HUES64 (cell line): Measurements from ENCODE around the gene DCAF17.

Source experiments
- H3K27ac ChIP-seq: 2 replicates; pipeline ENCODE4 v1.7.0; 2013; ENCODE audit warnings: low read depth, low read length, inconsistent platforms
- H3K27me3 ChIP-seq: 2 replicates; pipeline ENCODE4 v1.6.1; 2013; ENCODE audit warnings: mild to moderate bottlenecking, low read length; ENCODE audit not compliant: insufficient read depth
- H3K36me3 ChIP-seq: 2 replicates; pipeline ENCODE4 v1.6.1; 2013; ENCODE audit warnings: mild to moderate bottlenecking, low read length; ENCODE audit not compliant: insufficient read depth
- H3K4me1 ChIP-seq: 2 replicates; pipeline ENCODE4 v1.6.1; 2013; ENCODE audit warnings: mild to moderate bottlenecking, low read length, moderate library complexity; ENCODE audit not compliant: insufficient read depth
- H3K4me3 ChIP-seq: 2 replicates; pipeline ENCODE4 v1.5.1; 2013; ENCODE audit warnings: mild to moderate bottlenecking, low read length, moderate library complexity
- H3K9ac ChIP-seq: 2 replicates; pipeline ENCODE4 v1.6.1; 2013; ENCODE audit warnings: mild to moderate bottlenecking, low read depth, low read length
- H3K9me3 ChIP-seq: 2 replicates; pipeline ENCODE4 v1.6.1; 2013; ENCODE audit warnings: low read depth, low read length; ENCODE audit not compliant: insufficient read depth
- WGBS: fragments of 150-250, 120-280 bp; methylation state at CpG from one replicate; pipeline ENCODE4 v1.1.7; 2013; ENCODE audit warnings: missing lambda C conversion rate; 5-methylcytosine and 5-hydroxymethylcytosine counted together

DCAF17 gene

GRCh38 chr2:171459498-171459897, 25.5 kb downstream of the DCAF17 start:
- H3K4me3 ChIP-seq, result no peak overlapping the region
- no peak overlapping the region for H3K27ac ChIP-seq
- peaks cover 67% of the 10 kb centered on the region for H3K36me3 ChIP-seq
- H3K4me1 ChIP-seq, result no peaks in the 10 kb centered on the region
- H3K27me3 ChIP-seq, result no peaks in the 10 kb centered on the region
- no peaks in the 10 kb centered on the region for H3K9me3 ChIP-seq
- H3K9ac ChIP-seq, result no peak overlapping the region

GRCh38 chr2:171460537-171460936, 26.5 kb downstream of the DCAF17 start:
- H3K36me3 ChIP-seq, result peaks cover 59% of the 10 kb centered on the region
- no peak overlapping the region for H3K4me3 ChIP-seq
- 96% methylated on average over 1 of the region's 1 CpG for WGBS
- H3K9me3 ChIP-seq, result no peaks in the 10 kb centered on the region
- no peak overlapping the region for H3K27ac ChIP-seq
- H3K27me3 ChIP-seq, result no peaks in the 10 kb centered on the region
- H3K9ac ChIP-seq, result no peak overlapping the region
- no peaks in the 10 kb centered on the region for H3K4me1 ChIP-seq

GRCh38 chr2:171469176-171469575, 35.1 kb downstream of the DCAF17 start:
- Histone ChIP-seq H3K4me1 (no peaks in the 10 kb centered on the region), H3K9ac (no peak overlapping the region), H3K4me3 (no peak overlapping the region), H3K27me3 (no peaks in the 10 kb centered on the region), H3K9me3 (no peaks in the 10 kb centered on the region), H3K36me3 (peaks cover 68% of the 10 kb centered on the region), H3K27ac (no peak overlapping the region)
- WGBS, result 92% methylated on average over 3 of the region's 4 CpGs

GRCh38 chr2:171470129-171470528, 36.1 kb downstream of the DCAF17 start:
- H3K27me3 ChIP-seq, result no peaks in the 10 kb centered on the region
- no peaks in the 10 kb centered on the region for H3K4me1 ChIP-seq
- H3K4me3 ChIP-seq, result no peak overlapping the region
- H3K9me3 ChIP-seq, result no peaks in the 10 kb centered on the region
- 83% methylated on average over 5 of the region's 5 CpGs for WGBS
- no peak overlapping the region for H3K9ac ChIP-seq
- peaks cover 74% of the 10 kb centered on the region for H3K36me3 ChIP-seq
- H3K27ac ChIP-seq, result no peak overlapping the region

- peaks cover 93% of the 10 kb centered on the region for H3K36me3 ChIP-seq
- no peak overlapping the region for H3K27ac ChIP-seq
- H3K9ac ChIP-seq, result no peak overlapping the region
- no CpG with 5 or more reads among the region's 1 CpG for WGBS
- H3K4me3 ChIP-seq, result no peak overlapping the region
- no peaks in the 10 kb centered on the region for H3K9me3 ChIP-seq
- no peaks in the 10 kb centered on the region for H3K4me1 ChIP-seq
- no peaks in the 10 kb centered on the region for H3K27me3 ChIP-seq
These were observed 42.0 kb downstream of the DCAF17 start for GRCh38 chr2:171475979-171476378.

- Histone ChIP-seq H3K27me3 (no peaks in the 10 kb centered on the region), H3K36me3 (peaks cover 95% of the 10 kb centered on the region), H3K4me1 (peaks cover 17% of the 10 kb centered on the region), H3K9me3 (no peaks in the 10 kb centered on the region), H3K4me3 (no peak overlapping the region), H3K9ac (no peak overlapping the region), H3K27ac (no peak overlapping the region)
- WGBS, result 91% methylated on average over 1 of the region's 1 CpG
These were observed 44.3 kb downstream of the DCAF17 start for GRCh38 chr2:171478345-171478744.

- Histone ChIP-seq H3K4me1 (peaks cover 17% of the 10 kb centered on the region), H3K36me3 (peaks cover 86% of the 10 kb centered on the region), H3K9me3 (no peaks in the 10 kb centered on the region), H3K27ac (no peak overlapping the region), H3K9ac (no peak overlapping the region), H3K27me3 (no peaks in the 10 kb centered on the region), H3K4me3 (no peak overlapping the region)
- 96% methylated on average over 3 of the region's 3 CpGs for WGBS
These were observed 45.3 kb downstream of the DCAF17 start for GRCh38 chr2:171479154-171479814.

- Histone ChIP-seq H3K4me1 (peaks cover 17% of the 10 kb centered on the region), H3K9ac (no peak overlapping the region), H3K9me3 (no peaks in the 10 kb centered on the region), H3K36me3 (peaks cover 75% of the 10 kb centered on the region), H3K27ac (no peak overlapping the region), H3K4me3 (no peak overlapping the region), H3K27me3 (no peaks in the 10 kb centered on the region)
- 93% methylated on average over 1 of the region's 1 CpG for WGBS
These were observed 46.9 kb downstream of the DCAF17 start for GRCh38 chr2:171480908-171481307.

GRCh38 chr2:171482308-171482707, 48.3 kb downstream of the DCAF17 start:
- H3K4me1 ChIP-seq, result peaks cover 17% of the 10 kb centered on the region
- peak overlapping the region; percentile 38; the same call in 1 of the 2 replicates for H3K27ac ChIP-seq
- no peaks in the 10 kb centered on the region for H3K9me3 ChIP-seq
- 0 out of 2 replicates have a peak overlapping the region, but pooled peaks have one; percentile 27 for H3K9ac ChIP-seq
- no peaks in the 10 kb centered on the region for H3K27me3 ChIP-seq
- peaks cover 64% of the 10 kb centered on the region for H3K36me3 ChIP-seq
- H3K4me3 ChIP-seq, result no peak overlapping the region

GRCh38 chr2:171482877-171483276, 48.9 kb downstream of the DCAF17 start:
- Histone ChIP-seq H3K27ac (peak overlapping the region; percentile 38), H3K4me1 (peaks cover 17% of the 10 kb centered on the region), H3K27me3 (no peaks in the 10 kb centered on the region), H3K9ac (peak overlapping the region; percentile 27; the same call in 1 of the 2 replicates), H3K36me3 (peaks cover 59% of the 10 kb centered on the region), H3K9me3 (no peaks in the 10 kb centered on the region), H3K4me3 (no peak overlapping the region)
- WGBS, result 78% methylated on average over 3 of the region's 3 CpGs

- H3K4me3 ChIP-seq, result no peak overlapping the region
- peaks cover 17% of the 10 kb centered on the region for H3K4me1 ChIP-seq
- H3K36me3 ChIP-seq, result peaks cover 51% of the 10 kb centered on the region
- H3K9me3 ChIP-seq, result no peaks in the 10 kb centered on the region
- WGBS, result 90% methylated on average over 2 of the region's 2 CpGs
- H3K27me3 ChIP-seq, result no peaks in the 10 kb centered on the region
- no peak overlapping the region for H3K9ac ChIP-seq
- H3K27ac ChIP-seq, result no peak overlapping the region
These were observed 49.8 kb downstream of the DCAF17 start for GRCh38 chr2:171483793-171484192.

GRCh38 chr2:171485116-171485515, 51.1 kb downstream of the DCAF17 start:
- 100% methylated on average over 1 of the region's 1 CpG for WGBS

More at GRCh38 chr2:171485116-171485515, 51.1 kb downstream of the DCAF17 start:
- H3K27ac ChIP-seq, result no peak overlapping the region
- no peaks in the 10 kb centered on the region for H3K27me3 ChIP-seq
- H3K9ac ChIP-seq, result no peak overlapping the region
- peaks cover 38% of the 10 kb centered on the region for H3K36me3 ChIP-seq
- no peaks in the 10 kb centered on the region for H3K9me3 ChIP-seq
- peaks cover 17% of the 10 kb centered on the region for H3K4me1 ChIP-seq
- no peak overlapping the region for H3K4me3 ChIP-seq
